ENCODE results near the gene LRRC14B.

The LRRC14B gene

GRCh38 chr5:191036-191948, at the start of gene LRRC14B:
TSS of gene LRRC14B (plus strand) at chr5:191495. CDS start at chr5:191539, 44 bp downstream.
- DNase-seq (ENCODE audit: low read depth) = no peak
- no peak within 1 kb of the TSS for H3K4me3 ChIP-seq (ENCODE audit: control insufficient read depth, low read depth, low read length)
- no peak for TF ChIP-seq CTCF (IDR thresholded peaks at IDR 0.05; ENCODE audit: control insufficient read depth, insufficient read depth, low read depth, low read length, missing control alignments)

DNA sequence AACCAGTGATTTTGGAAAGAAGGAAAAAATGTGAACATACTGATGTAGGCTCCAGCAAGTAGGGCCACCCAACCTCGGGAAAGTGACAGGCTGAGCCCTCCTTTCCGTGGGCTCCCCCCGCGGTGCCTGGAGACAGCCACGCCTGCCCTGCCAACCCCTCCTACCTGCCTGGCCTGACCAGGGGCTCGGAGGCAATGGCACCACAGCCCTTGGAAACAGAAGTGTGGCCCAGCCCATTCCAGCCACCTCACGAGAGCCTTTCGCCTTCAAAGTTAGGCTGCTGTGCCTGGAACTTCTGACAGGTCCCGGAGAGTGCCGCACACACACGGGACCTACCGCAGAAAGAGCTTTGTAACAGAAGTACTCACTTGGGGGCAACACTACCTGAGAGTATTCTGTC, 49.5 kb upstream of the LRRC14B start:
- no peak for DNase-seq (ENCODE audit: low read depth)
- H3K4me3 ChIP-seq (ENCODE audit: control insufficient read depth, low read depth, low read length) = no peak overlapping the region
- TF ChIP-seq CTCF (IDR thresholded peaks at IDR 0.05; ENCODE audit: control insufficient read depth, insufficient read depth, low read depth, low read length, missing control alignments) = no peak

GRCh38 chr5:142246-142810, 49.0 kb upstream of the LRRC14B start:
- no peak for TF ChIP-seq CTCF (IDR thresholded peaks at IDR 0.05; ENCODE audit: control insufficient read depth, insufficient read depth, low read depth, low read length, missing control alignments)
- no peak for DNase-seq (ENCODE audit: low read depth)
- H3K4me3 ChIP-seq (ENCODE audit: control insufficient read depth, low read depth, low read length) = no peak overlapping the region

- no peak overlapping the region for H3K4me3 ChIP-seq (ENCODE audit: control insufficient read depth, low read depth, low read length)
- TF ChIP-seq CTCF (IDR thresholded peaks at IDR 0.05; ENCODE audit: control insufficient read depth, insufficient read depth, low read depth, low read length, missing control alignments) = no peak
- no peak for DNase-seq (ENCODE audit: low read depth)
These were observed 48.3 kb upstream of the LRRC14B start for GRCh38 chr5:143041-143440.

- no peak for TF ChIP-seq CTCF (IDR thresholded peaks at IDR 0.05; ENCODE audit: control insufficient read depth, insufficient read depth, low read depth, low read length, missing control alignments)
- no peak for DNase-seq (ENCODE audit: low read depth)
- no peak overlapping the region for H3K4me3 ChIP-seq (ENCODE audit: control insufficient read depth, low read depth, low read length)
These were observed 46.4 kb upstream of the LRRC14B start for GRCh38 chr5:144941-145340.

DNA sequence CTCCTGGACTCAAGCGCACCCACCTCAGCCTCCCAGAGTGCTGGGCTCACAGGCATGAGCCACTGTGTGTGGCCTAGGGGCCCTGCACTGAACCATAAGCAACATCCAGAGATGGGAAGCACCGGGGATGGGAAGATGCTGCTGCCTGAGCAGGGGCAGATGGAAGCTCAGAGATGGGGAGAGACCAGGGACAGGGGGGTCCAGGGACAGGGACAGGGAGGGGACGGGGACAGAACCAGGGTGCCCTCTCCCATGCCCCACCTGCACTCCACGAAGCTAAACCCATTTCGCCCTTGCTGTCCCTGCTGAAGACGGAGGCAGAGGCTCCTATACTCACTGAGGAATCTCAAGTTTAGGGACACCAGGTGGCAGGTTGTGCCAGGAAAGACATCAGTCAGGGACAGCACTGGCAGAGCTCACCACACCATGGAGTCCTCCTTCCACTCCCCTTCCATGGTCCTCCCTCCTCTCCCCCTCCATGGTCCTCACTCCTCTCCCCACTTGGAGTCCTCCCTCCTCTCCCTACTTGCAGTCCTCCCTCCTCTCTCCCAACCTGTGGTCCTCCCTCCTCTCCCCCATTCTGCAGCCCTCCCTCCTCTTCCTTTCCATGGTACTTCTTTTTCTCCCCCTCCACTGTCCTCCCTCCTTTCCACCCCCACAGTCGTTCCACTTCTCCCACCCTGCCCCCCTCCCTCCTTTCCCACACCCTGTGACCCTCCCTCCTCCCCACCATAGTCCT, 45.5 kb upstream of the LRRC14B start:
- no peak overlapping the region for H3K4me3 ChIP-seq (ENCODE audit: control insufficient read depth, low read depth, low read length)
- no peak for TF ChIP-seq CTCF (IDR thresholded peaks at IDR 0.05; ENCODE audit: control insufficient read depth, insufficient read depth, low read depth, low read length, missing control alignments)
- no peak for DNase-seq (ENCODE audit: low read depth)
